GM12873 (cell line): ENCODE measurements around the gene SYPL1.

Experiments
- CTCF ChIP-seq: IDR thresholded peaks from 2 replicates; pipeline ENCODE4 v1.5.1; 2012; ENCODE audit warnings: low read depth, mild to moderate bottlenecking, moderate library complexity, low read length, control low read depth; ENCODE audit not compliant: insufficient read depth; ENCODE audit errors: missing control alignments

Gene SYPL1

DNA sequence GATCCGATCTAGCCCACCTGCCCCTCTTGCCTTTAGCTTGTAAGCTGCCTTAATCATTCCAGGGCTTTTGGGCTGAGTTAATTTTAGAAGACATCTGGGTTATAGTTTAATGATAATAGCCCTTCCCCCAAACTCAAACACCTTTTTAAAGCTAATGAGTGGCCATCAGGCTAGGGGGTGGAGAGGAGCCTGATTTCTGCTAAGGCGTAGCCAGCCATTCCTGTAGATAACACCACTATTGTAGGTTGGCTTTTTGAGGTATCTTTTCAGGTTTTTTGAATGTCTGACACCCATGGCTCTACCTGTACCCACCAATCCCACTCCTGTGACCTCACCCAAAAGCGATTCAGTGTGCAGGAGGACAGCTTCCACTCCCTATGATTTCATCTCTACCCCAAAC, 7.6 kb upstream of the SYPL1 start:
- no peak for TF ChIP-seq CTCF

DNA sequence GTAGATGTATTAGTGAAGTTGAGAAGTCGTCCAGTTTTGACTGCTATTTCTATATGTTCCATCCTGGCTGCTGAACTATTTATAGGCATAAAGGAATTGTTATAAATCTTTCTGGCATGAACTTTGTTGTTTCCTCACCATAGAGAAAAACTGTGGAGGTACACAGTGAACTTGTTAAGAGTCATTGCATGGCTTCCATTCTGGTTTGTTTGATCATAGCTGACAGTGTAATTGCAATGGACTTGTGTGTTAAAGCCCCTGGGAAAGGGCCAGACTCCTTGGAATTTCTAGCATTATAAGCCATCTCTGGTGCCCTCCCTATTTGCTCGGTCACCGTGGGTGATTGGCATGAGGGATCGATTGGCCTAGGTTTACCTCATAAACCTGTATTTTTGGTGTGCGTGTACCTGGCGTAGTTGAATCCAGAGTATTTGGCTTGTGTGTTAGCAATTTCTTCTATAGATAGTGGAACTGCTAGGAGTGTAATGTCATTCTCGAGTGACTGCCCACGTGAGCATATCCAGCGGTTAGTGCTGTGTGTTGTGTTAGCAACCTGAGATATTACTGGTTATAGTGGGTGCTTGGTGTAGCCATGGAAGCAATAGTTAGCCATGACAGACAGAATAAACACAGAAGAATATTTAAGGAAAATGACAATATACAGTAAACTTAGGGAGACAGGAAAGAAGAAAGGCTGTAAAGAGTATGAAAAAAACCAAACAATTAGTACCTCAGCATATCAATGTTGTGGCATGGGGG, 5.9 kb upstream of the SYPL1 start:
- TF ChIP-seq CTCF, result no peak

DNA sequence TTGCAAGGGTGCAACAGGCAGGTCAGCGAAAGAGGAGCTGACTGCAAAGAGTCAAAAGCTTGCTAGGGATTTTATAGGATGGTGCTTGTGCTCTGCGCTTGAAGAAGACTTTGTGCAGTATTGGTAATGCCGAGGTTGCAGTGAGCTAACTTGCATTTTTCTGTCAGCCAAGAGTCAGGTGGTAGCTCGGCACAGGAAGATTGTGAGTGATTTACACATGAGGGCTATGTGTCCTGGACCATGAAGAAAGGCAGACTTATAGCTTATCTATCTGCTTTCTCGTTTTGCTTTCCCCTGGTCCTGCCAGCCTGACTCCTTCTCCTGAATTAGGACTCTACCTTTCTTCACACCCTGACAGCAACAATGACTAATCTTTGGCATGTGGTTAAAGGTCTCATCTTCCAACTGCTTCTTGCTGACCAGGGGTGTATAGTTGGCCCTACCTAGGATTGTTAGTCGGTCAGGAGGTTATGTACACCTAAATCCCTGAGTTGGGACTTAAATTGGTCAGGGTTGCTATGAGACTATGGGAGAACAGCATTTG, 4.1 kb upstream of the SYPL1 start:
- no peak for TF ChIP-seq CTCF

DNA sequence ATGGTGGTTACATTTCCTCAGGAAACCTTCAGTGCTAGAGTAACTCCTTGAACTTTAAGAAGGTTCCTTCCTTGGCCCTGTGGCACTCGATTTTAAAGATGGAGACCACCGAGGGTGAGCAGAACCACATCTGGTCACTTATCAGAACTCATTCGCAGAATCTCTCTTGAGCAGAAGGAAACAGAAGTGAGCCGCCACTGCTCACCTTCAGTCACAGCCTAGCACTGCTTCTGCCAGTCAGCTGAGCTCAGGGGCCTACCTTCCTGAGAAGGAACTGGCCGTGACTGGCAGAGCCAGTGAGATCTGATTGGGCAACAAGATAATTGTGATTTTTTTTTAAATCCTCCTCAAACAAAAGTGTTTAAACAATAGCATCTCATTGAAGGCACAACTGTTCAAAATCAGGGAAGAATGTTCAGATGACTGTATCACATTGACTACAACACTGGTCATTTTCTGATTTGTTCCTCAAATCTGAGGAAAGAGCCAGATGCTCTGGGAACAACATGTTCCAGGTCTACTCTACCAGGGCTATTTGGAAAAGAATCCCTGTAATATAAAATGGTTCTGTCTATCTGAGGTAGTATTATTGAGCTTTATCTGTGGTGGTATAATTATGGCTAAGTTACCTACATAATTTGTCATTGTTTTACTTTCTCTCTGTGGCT, 2.7 kb upstream of the SYPL1 start:
- TF ChIP-seq CTCF, result no peak

- no peak for TF ChIP-seq CTCF
Measured at GRCh38 chr7:106112972-106113421, 885 bp upstream of the SYPL1 start.

DNA sequence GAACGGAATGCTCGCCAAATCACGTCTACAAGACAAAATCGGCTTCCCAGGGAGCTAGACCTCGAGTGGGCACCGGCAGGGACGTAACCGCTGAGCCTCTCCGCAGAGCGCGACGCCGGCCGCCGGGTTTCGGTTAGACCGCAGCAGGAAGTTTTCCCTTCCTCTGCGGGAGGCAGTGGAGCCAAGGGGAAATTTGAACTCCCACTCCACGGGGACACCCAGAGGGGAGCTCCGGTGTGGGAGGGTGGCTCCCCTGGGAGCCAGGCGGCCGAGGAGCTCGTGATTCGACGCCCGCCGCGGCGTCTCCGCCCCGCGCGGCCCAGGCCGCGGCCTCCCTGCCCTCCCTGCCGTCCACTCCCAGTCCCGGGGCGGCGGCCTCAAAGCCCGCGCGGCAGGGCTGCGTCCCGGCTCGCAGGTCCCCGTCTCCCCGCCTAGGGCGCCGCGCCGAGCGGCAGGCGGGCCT, 426 bp downstream of the SYPL1 start:
- no peak for TF ChIP-seq CTCF
